Measurements from ENCODE around the gene C1orf232. TPM values are rescaled to one million over a fixed set of nuclear protein-coding genes. Genes with fewer than 3 reads are reported as not detected.

The C1orf232 gene
- total and polyA plus RNA-seq, 9 of the 15 experiments (the other 6 are each of a cell fraction or from before 2014, with no cell fraction given) = not detected

GRCh38 chr1:26125382-26125781 lies 43.4 kb downstream of the C1orf232 start:
- intact Hi-C loops (cut with micrococcal nuclease) = no loop called here
- no peaks in the 10 kb centered on the region for H3K9me3 ChIP-seq (replicated peaks; ENCODE audit: control insufficient read depth, insufficient read depth, low read depth, low read length)
- CTCF ChIA-PET (ENCODE audit: low intra/inter-chr PET ratio) = no interaction called here
- no peaks in the 10 kb centered on the region for H4K20me1 ChIP-seq (replicated peaks; ENCODE audit: control insufficient read depth, insufficient read depth, low read length)
- BruUV-seq (replicated peaks) = no TSS peak
- no peak for DNase-seq (ENCODE audit: extremely low read depth in 1 of 4, low spot score in 3 of 4)
- peaks cover 36% of the 10 kb centered on the region for H3K36me3 ChIP-seq (ENCODE audit: control insufficient read depth, insufficient read depth, low read length)
- in situ Hi-C loops (cut with MboI) = no loop called here
- H3K27me3 ChIP-seq (ENCODE audit: control insufficient read depth in 2 of 2, insufficient read depth in 2 of 2, low read length in 2 of 2) = no peaks in the 10 kb centered on the region
- H3K4me2 ChIP-seq (ENCODE audit: insufficient read depth, low read length) = peak overlapping the region; percentile 41; the same call in 1 of the 2 replicates
- H3K27ac ChIP-seq (ENCODE audit: extremely low read depth, low read depth, low read length) = peak overlapping the region; percentile 99
- H3K9me1 ChIP-seq (ENCODE audit: control insufficient read depth, insufficient read depth, low read length) = no peaks in the 10 kb centered on the region
- H3K4me1 ChIP-seq (replicated peaks in 1 of 2; ENCODE audit: control insufficient read depth in 2 of 2, insufficient read depth in 2 of 2, low read length in 2 of 2) = peaks cover 29 to 77% of the 10 kb centered on the region in 2 experiments
- H3K9ac ChIP-seq (ENCODE audit: insufficient read depth in 1 of 2, low read depth in 2 of 2, low read length in 2 of 2) = peak overlapping the region in 1 of 2 experiments; percentile 97; a peak in 2 of 4 replicates
- no peak for ATAC-seq
- peaks cover 66% of the 10 kb centered on the region for H3K79me2 ChIP-seq (ENCODE audit: control insufficient read depth, insufficient read depth, low read length)
- no peak overlapping the region for H2AFZ ChIP-seq (ENCODE audit: low read depth, low read length)
- no peak for FAIRE-seq
- no peak overlapping the region for H3K4me3 ChIP-seq
- POLR2A ChIA-PET = interaction anchor here (1.1 to 13.3 kb wide), 12 partner anchors 13 to 347 kb away, joined by 3 to 237 read pairs (median 5); partner anchors contain the start of genes CEP85, HMGN2, PDIK1L and ZNF593
- TF ChIP-seq ZNF384 (IDR thresholded peaks at IDR 0.05; ENCODE audit: low read depth, low read length) (peak; percentile 88), ZNF316 (IDR thresholded peaks at IDR 0.05) (peak; percentile 64; the same call in 1 of the 2 replicates), HOXB6 (CRISPR knock-in tag; IDR thresholded peaks at IDR 0.05; ENCODE audit: borderline replicate concordance) (0 out of 2 replicates have a peak, but pooled peaks have one; percentile 22), MCM5 (IDR thresholded peaks at IDR 0.05; ENCODE audit: low read depth) (no peak), NR2C2 (CRISPR knock-in tag; IDR thresholded peaks at IDR 0.05) (no peak), NR2C2 (tag; IDR thresholded peaks at IDR 0.05) (no peak; the same call in 1 of the 2 replicates), ZBTB40 (IDR thresholded peaks at IDR 0.05) (peak; percentile 92), ZBTB40 (CRISPR knock-in tag; IDR thresholded peaks at IDR 0.05) (peak; percentile 60; the same call in 1 of the 2 replicates), BRD9 (IDR thresholded peaks at IDR 0.05; ENCODE audit: low read depth, partially characterized antibody) (no peak), KDM5B (IDR thresholded peaks at IDR 0.05; ENCODE audit: insufficient replicate concordance, low read depth, low read length) (no peak), POLR2AphosphoS5 (IDR thresholded peaks at IDR 0.05; ENCODE audit: control insufficient read depth, insufficient read depth, low read depth, low read length) (no peak), ZFX (CRISPR knock-in tag; IDR thresholded peaks at IDR 0.05) (peak; percentile 17; the same call in 1 of the 2 replicates), KAT7 (CRISPR knock-in tag; IDR thresholded peaks at IDR 0.05; ENCODE audit: borderline replicate concordance) (no peak), ATF7 (IDR thresholded peaks at IDR 0.05) (no peak), STAG1 (CRISPR knock-in tag; IDR thresholded peaks at IDR 0.05; ENCODE audit: borderline replicate concordance) (no peak), ZBTB8A (IDR thresholded peaks at IDR 0.05; ENCODE audit: partially characterized antibody) (no peak)
